H1 (cell line): Measurements from ENCODE around the gene BCAR1. TPM values are rescaled to one million over a fixed set of nuclear protein-coding genes. Genes with fewer than 3 reads are reported as not detected.

Experiments
- CTCF ChIA-PET: fragments of 300-600 bp; sonication (Branson Sonifier 250); formaldehyde crosslinking; loops from one replicate; lab custom pipeline; 2021; ENCODE audit not compliant: partially characterized antibody; lab: Charles Lee
- POLR2A ChIA-PET: fragments of 300-600 bp; sonication (Branson Sonifier 250); formaldehyde crosslinking; loops from one replicate; lab custom pipeline; 2021; ENCODE audit warnings: inconsistent platforms; ENCODE audit not compliant: partially characterized antibody; lab: Charles Lee
- DNase-seq, 2 experiments: peaks; one replicate each; pipeline versions ENCODE4 v3.0.0 to v3.0.0-alpha.2; 2010 to 2022; ENCODE audit warnings: low spot score in 2 of 2, low read depth in 1 of 2, mixed read lengths in 1 of 2
- FAIRE-seq: peaks from 2 replicates; lab custom pipeline; 2011; peaks lifted over from hg19 to GRCh38; lab: Jason Lieb, UNC
- H2AFZ ChIP-seq: 2 replicates; pipeline ENCODE4 v1.8.1; 2012; ENCODE audit warnings: low read length, inconsistent platforms
- H2AK5ac ChIP-seq: 2 replicates; pipeline ENCODE4 v1.6.1; 2013; ENCODE audit warnings: low read depth, low read length
- H2BK120ac ChIP-seq: replicated peaks from 2 replicates; pipeline ENCODE3; 2013; ENCODE audit warnings: low read depth, low read length, inconsistent platforms
- H2BK12ac ChIP-seq: 2 replicates; pipeline ENCODE4 v1.6.1; 2013; ENCODE audit warnings: low read depth, low read length
- H2BK15ac ChIP-seq: 2 replicates; pipeline ENCODE4 v1.6.1; 2013; ENCODE audit warnings: low read length
- H2BK20ac ChIP-seq: 2 replicates; pipeline ENCODE4 v1.6.1; 2013; ENCODE audit warnings: low read length
- H2BK5ac ChIP-seq: 2 replicates; pipeline ENCODE4 v1.6.1; 2013; ENCODE audit warnings: low read depth, low read length
- H3K14ac ChIP-seq: 2 replicates; pipeline ENCODE4 v1.6.1; 2013; ENCODE audit warnings: inconsistent platforms; ENCODE audit not compliant: insufficient read length
- H3K18ac ChIP-seq: 2 replicates; pipeline ENCODE4 v1.6.1; 2013; ENCODE audit warnings: low read length; ENCODE audit errors: extremely low read depth
- H3K23ac ChIP-seq: 2 replicates; pipeline ENCODE4 v1.6.1; 2013; ENCODE audit warnings: inconsistent platforms; ENCODE audit not compliant: insufficient read length
- H3K23me2 ChIP-seq: 2 replicates; pipeline ENCODE4 v1.6.1; 2013; ENCODE audit warnings: low read depth, low read length
- H3K27ac ChIP-seq: 2 replicates; pipeline ENCODE4 v1.6.1; 2011; ENCODE audit warnings: low read depth, low read length, inconsistent platforms
- H3K27me3 ChIP-seq, 4 experiments: replicated peaks in 1 of 4; 1 replicate in 1 of 4; 2 replicates in 3 of 4; pipeline versions ENCODE4 v1.6.1 to v1.8.1; 2011 to 2013; ENCODE audit warnings: low read length in 3 of 4, mild to moderate bottlenecking in 3 of 4, inconsistent platforms in 2 of 4, mixed read lengths in 2 of 4, moderate library complexity in 1 of 4; ENCODE audit not compliant: control insufficient read depth in 3 of 4, insufficient read depth in 3 of 4; ENCODE audit errors: extremely low read depth in 1 of 4
- H3K36me3 ChIP-seq, 4 experiments: 2 replicates each; pipeline versions ENCODE4 v1.6.1 to v1.8.1; 2011 to 2013; ENCODE audit warnings: mild to moderate bottlenecking in 4 of 4, low read length in 3 of 4, moderate library complexity in 2 of 4, control low read depth in 1 of 4, inconsistent platforms in 1 of 4; ENCODE audit not compliant: insufficient read depth in 4 of 4, control insufficient read depth in 2 of 4
- H3K4ac ChIP-seq: replicated peaks from 2 replicates; pipeline ENCODE3; 2013; ENCODE audit warnings: low read length, low read depth, mixed read lengths, inconsistent platforms; ENCODE audit not compliant: insufficient read length
- H3K4me1 ChIP-seq, 4 experiments: replicated peaks in 1 of 4; 1 replicate in 1 of 4; 2 replicates in 3 of 4; pipeline versions ENCODE4 v1.6.1 to v1.8.1; 2011 to 2013; ENCODE audit warnings: low read length in 3 of 4, inconsistent platforms in 2 of 4, mixed read lengths in 1 of 4; ENCODE audit not compliant: insufficient read depth in 4 of 4, control insufficient read depth in 3 of 4
- H3K4me2 ChIP-seq, 2 experiments: 2 replicates each; pipeline versions ENCODE4 v1.6.1 to v1.8.1; 2011 to 2013; ENCODE audit warnings: low read depth in 2 of 2, low read length in 2 of 2, control low read depth in 1 of 2, inconsistent platforms in 1 of 2, mild to moderate bottlenecking in 1 of 2; ENCODE audit not compliant: insufficient read depth in 1 of 2
- H3K4me3 ChIP-seq, 4 experiments: fragments of 200-600, 300-600 bp in 1 of 4; sonication (generic), shearing (Covaris generic), sonication (Bioruptor Twin) in 1 of 4; 2 replicates each; pipeline versions ENCODE4 v1.5.1 to v1.8.1; 2011 to 2016; ENCODE audit warnings: low read length in 4 of 4, low read depth in 3 of 4, control low read depth in 2 of 4, inconsistent platforms in 2 of 4, mild to moderate bottlenecking in 2 of 4, mixed read lengths in 1 of 4, moderate library complexity in 1 of 4; ENCODE audit not compliant: insufficient read depth in 2 of 4; ENCODE audit errors: extremely low read depth in 1 of 4
- H3K56ac ChIP-seq: replicated peaks from 2 replicates; pipeline ENCODE3; 2013; ENCODE audit warnings: low read depth, mild to moderate bottlenecking, mixed read lengths, low read length, inconsistent platforms; ENCODE audit not compliant: insufficient read length
- H3K79me1 ChIP-seq: 2 replicates; pipeline ENCODE4 v1.6.1; 2013; ENCODE audit warnings: low read depth, low read length, control low read depth
- H3K79me2 ChIP-seq, 2 experiments: 2 replicates each; pipeline versions ENCODE4 v1.6.1 to v1.8.1; 2012 to 2013; ENCODE audit warnings: low read length in 2 of 2, mild to moderate bottlenecking in 2 of 2, inconsistent platforms in 1 of 2; ENCODE audit not compliant: insufficient read depth in 2 of 2, control insufficient read depth in 1 of 2
- H3K9ac ChIP-seq, 4 experiments: replicated peaks in 1 of 4; 1 replicate in 1 of 4; 2 replicates in 3 of 4; pipeline versions ENCODE4 v1.6.1 to v1.8.1; 2011 to 2013; ENCODE audit warnings: low read depth in 3 of 4, low read length in 3 of 4, control low read depth in 2 of 4, mild to moderate bottlenecking in 2 of 4, moderate library complexity in 2 of 4, inconsistent platforms in 1 of 4; ENCODE audit errors: extremely low read depth in 1 of 4
- H3K9me3 ChIP-seq, 2 experiments: 2 replicates each; pipeline versions ENCODE4 v1.6.1 to v1.8.1; 2012 to 2013; ENCODE audit warnings: mild to moderate bottlenecking in 2 of 2, moderate library complexity in 2 of 2, control low read depth in 1 of 2, inconsistent platforms in 1 of 2, low read depth in 1 of 2, low read length in 1 of 2, mixed read lengths in 1 of 2; ENCODE audit not compliant: insufficient read depth in 2 of 2
- H4K20me1 ChIP-seq, 2 experiments: replicated peaks in 1 of 2; 2 replicates each; pipeline versions ENCODE3 to v1.8.1; 2011 to 2013; ENCODE audit warnings: inconsistent platforms in 2 of 2, low read length in 2 of 2, mild to moderate bottlenecking in 1 of 2; ENCODE audit not compliant: insufficient read depth in 2 of 2, control insufficient read depth in 1 of 2
- H4K5ac ChIP-seq: 2 replicates; pipeline ENCODE4 v1.6.1; 2013; ENCODE audit warnings: low read length, low read depth, mixed read lengths, inconsistent platforms; ENCODE audit not compliant: insufficient read length
- H4K8ac ChIP-seq: 2 replicates; pipeline ENCODE4 v1.8.0; 2013; ENCODE audit warnings: mild to moderate bottlenecking, moderate library complexity, low read length, inconsistent platforms; ENCODE audit not compliant: insufficient read depth; ENCODE audit errors: extremely low read depth
- H4K91ac ChIP-seq: replicated peaks from 2 replicates; pipeline ENCODE3; 2013; ENCODE audit warnings: low read length, mixed read lengths, inconsistent platforms; ENCODE audit not compliant: insufficient read length
- CTCF ChIP-seq, 3 experiments: IDR thresholded peaks; 1 replicate in 2 of 3; 2 replicates in 1 of 3; pipeline versions ENCODE4 v1.5.1 to v1.6.1; 2011; ENCODE audit warnings: low read length in 3 of 3, mild to moderate bottlenecking in 3 of 3, inconsistent platforms in 2 of 3, low read depth in 1 of 3, moderate library complexity in 1 of 3; ENCODE audit not compliant: insufficient read depth in 1 of 3; ENCODE audit errors: control extremely low read depth in 1 of 3
- E2F6 ChIP-seq: IDR thresholded peaks from 2 replicates; pipeline ENCODE4 v1.6.1; 2012; ENCODE audit warnings: inconsistent platforms
- WGBS, 2 experiments: shearing (Covaris generic) in 1 of 2; methylation state at CpG; one replicate each; pipeline versions ENCODE4 v1.1.6 to v1.1.7; 2013 to 2015; ENCODE audit warnings: low lambda C conversion rate in 2 of 2, mixed read lengths in 2 of 2, inconsistent platforms in 1 of 2, low coverage in 1 of 2, missing lambda C conversion rate in 1 of 2; ENCODE audit not compliant: insufficient replicate concordance in 2 of 2, insufficient coverage in 1 of 2, insufficient read length in 1 of 2; ENCODE audit errors: extremely low coverage in 1 of 2, missing lambda C conversion rate in 1 of 2; 5-methylcytosine and 5-hydroxymethylcytosine counted together
- polyA plus RNA-seq, 7 experiments: library from polyadenylated mRNA; depleted of rRNA in 3 of 7; stranded (reverse) in 5 of 7; unstranded in 2 of 7; fragments of >200 nt in 5 of 7; fragments of 200-250 nt in 2 of 7; gene quantifications; 1 replicate in 5 of 7; 2 replicates in 1 of 7; 4 replicates in 1 of 7; pipeline versions ENCODE4 v1.2.1 to v1.2.3, GENCODE V29; 2011 to 2013; ENCODE audit warnings: missing spikeins in 2 of 7, mixed read lengths in 2 of 7
- total RNA-seq: library from RNA; stranded (reverse); fragmentation: NEBNext Ultra II Directional; extraction: Animal tissue kit (Norgen Biotek cat#: 25700); gene quantifications from 2 replicates; pipeline ENCODE4 v1.2.1, GENCODE V29; 2021

BCAR1 gene
- total and polyA plus RNA-seq, 2 of the 8 experiments (the other 6 are each of a cell fraction or from before 2014, with no cell fraction given) = 59.8 to 105 TPM

- H4K20me1 ChIP-seq = peaks cover 0 to 2% of the 10 kb centered on the region in 2 experiments
- peaks cover 5 to 37% (median 20%) of the 10 kb centered on the region in 4 experiments for H3K36me3 ChIP-seq
- no peak overlapping the region for H3K14ac ChIP-seq
- H3K79me1 ChIP-seq = no peaks in the 10 kb centered on the region
- H3K9me3 ChIP-seq = no peaks in the 10 kb centered on the region
- H3K56ac ChIP-seq = no peak overlapping the region
- no peak overlapping the region for H4K91ac ChIP-seq
- H4K8ac ChIP-seq = no peak overlapping the region
- no peak overlapping the region for H3K18ac ChIP-seq
- H2BK20ac ChIP-seq = no peak overlapping the region
- no peak overlapping the region for H3K4ac ChIP-seq
- WGBS, 2 experiments = 95% methylated on average over 6 of the region's 6 CpGs; no CpG with 5 or more reads in 1 of the 2 experiments
- H3K4me3 ChIP-seq = no peak overlapping the region
- H2BK12ac ChIP-seq = no peak overlapping the region
- no peaks in the 10 kb centered on the region for H3K4me1 ChIP-seq
- no peak for DNase-seq
- no peak overlapping the region for H3K9ac ChIP-seq
- no peak overlapping the region for H3K23ac ChIP-seq
- TF ChIP-seq CTCF (IDR thresholded peaks at IDR 0.05; ENCODE audit: control extremely low read depth in 1 of 3, insufficient read depth in 1 of 3, low read depth in 1 of 3, low read length in 3 of 3) (no peak), E2F6 (no peak)
- no peak overlapping the region for H2BK15ac ChIP-seq
- ChIA-PET CTCF (interaction anchor here (0.7 to 1.6 kb wide), 4 partner anchors 12 to 237 kb away, joined by 3 read pairs; partner anchors contain the start of gene TMEM170A), POLR2A (interaction anchor here (0.7 to 1.3 kb wide), 3 partner anchors 42 to 67 kb away, joined by 3 to 4 read pairs (median 3); no protein-coding TSS in a partner anchor)
- no peak overlapping the region for H3K4me2 ChIP-seq
- no peak overlapping the region for H2BK5ac ChIP-seq
- no peak overlapping the region for H3K27ac ChIP-seq
- H3K27me3 ChIP-seq = no peaks in the 10 kb centered on the region
- FAIRE-seq = no peak
- H2AFZ ChIP-seq = no peak overlapping the region
- no peak overlapping the region for H2BK120ac ChIP-seq
- H2AK5ac ChIP-seq = no peak overlapping the region
- no peak overlapping the region for H4K5ac ChIP-seq
- H3K79me2 ChIP-seq = no peaks in the 10 kb centered on the region
- no peaks in the 10 kb centered on the region for H3K23me2 ChIP-seq
Measured at GRCh38 chr16:75293772-75294171, 42.3 kb upstream of the BCAR1 start.
